GM12874 (cell line): ENCODE results near the gene MGAT3.

Source experiments
- CTCF ChIP-seq: IDR thresholded peaks from 2 replicates; pipeline ENCODE4 v1.5.1; 2011; ENCODE audit warnings: low read depth, mild to moderate bottlenecking, control low read depth, low read length, moderate library complexity; ENCODE audit not compliant: insufficient read depth

Gene MGAT3

GRCh38 chr22:39486951-39487825 lies 30.4 kb downstream of the MGAT3 start:
- no peak for TF ChIP-seq CTCF

GRCh38 chr22:39487826-39488520 lies 31.2 kb downstream of the MGAT3 start:
- TF ChIP-seq CTCF, result no peak

- no peak for TF ChIP-seq CTCF
Observed at GRCh38 chr22:39488563-39489083, 31.8 kb downstream of the MGAT3 start.

- TF ChIP-seq CTCF, result no peak
Observed at GRCh38 chr22:39489094-39490068, 32.6 kb downstream of the MGAT3 start.

GRCh38 chr22:39490135-39490798 lies 33.5 kb downstream of the MGAT3 start:
- no peak for TF ChIP-seq CTCF

GRCh38 chr22:39490966-39491680 lies 34.3 kb downstream of the MGAT3 start:
- no peak for TF ChIP-seq CTCF
